ENCODE measurements around the gene ARGLU1. TPM values are rescaled to one million over a fixed set of nuclear protein-coding genes. Genes with fewer than 3 reads are reported as not detected.

The ARGLU1 gene
- total and polyA plus RNA-seq, 8 donors, result 16.6 to 321 (median 108) TPM

DNA sequence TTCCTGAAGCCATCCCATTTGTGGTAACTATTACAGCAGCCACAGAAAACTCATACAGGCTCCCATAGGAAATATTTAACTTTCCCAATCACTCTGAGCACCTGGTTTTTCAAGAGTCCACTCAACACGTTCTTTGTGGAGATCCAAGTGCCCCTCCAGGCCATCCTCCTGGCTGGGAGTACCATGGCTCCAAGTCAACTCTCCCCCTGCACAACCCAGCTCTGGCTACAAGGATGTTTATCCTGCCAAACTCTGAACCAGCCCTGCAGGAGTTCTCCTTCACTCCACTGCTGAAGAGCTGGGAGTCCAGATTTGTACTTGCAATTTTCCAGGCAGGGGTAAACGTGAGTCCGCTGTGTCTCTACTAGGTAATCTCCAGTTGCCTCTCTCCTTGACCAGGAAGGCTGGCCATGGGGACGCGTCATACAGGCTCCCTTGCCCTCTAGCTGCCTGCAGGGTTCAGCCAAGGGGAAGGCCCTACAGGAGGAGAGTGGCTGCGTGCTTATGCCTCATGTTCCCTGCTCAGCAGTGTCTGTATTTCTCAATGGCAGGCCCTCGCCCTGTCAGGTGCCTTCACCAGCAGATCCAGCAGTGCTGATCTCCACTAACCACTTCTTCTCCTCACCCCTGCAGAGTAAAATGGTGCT lies 29.9 kb upstream of the ARGLU1 start:
- no peaks in the 10 kb centered on the region for H3K36me3 ChIP-seq
- peaks cover 10 to 25% (median 22%) of the 10 kb centered on the region in 4 donors for H3K4me1 ChIP-seq
- no peak overlapping the region for H3K4me3 ChIP-seq
- no peaks in the 10 kb centered on the region for H3K27me3 ChIP-seq
- no peak for TF ChIP-seq POLR2AphosphoS5 (IDR thresholded peaks at IDR 0.05)
- no peak for TF ChIP-seq POLR2A (IDR thresholded peaks at IDR 0.05)
- TF ChIP-seq EP300 (IDR thresholded peaks at IDR 0.05), result no peak
- TF ChIP-seq, protein P1, sequence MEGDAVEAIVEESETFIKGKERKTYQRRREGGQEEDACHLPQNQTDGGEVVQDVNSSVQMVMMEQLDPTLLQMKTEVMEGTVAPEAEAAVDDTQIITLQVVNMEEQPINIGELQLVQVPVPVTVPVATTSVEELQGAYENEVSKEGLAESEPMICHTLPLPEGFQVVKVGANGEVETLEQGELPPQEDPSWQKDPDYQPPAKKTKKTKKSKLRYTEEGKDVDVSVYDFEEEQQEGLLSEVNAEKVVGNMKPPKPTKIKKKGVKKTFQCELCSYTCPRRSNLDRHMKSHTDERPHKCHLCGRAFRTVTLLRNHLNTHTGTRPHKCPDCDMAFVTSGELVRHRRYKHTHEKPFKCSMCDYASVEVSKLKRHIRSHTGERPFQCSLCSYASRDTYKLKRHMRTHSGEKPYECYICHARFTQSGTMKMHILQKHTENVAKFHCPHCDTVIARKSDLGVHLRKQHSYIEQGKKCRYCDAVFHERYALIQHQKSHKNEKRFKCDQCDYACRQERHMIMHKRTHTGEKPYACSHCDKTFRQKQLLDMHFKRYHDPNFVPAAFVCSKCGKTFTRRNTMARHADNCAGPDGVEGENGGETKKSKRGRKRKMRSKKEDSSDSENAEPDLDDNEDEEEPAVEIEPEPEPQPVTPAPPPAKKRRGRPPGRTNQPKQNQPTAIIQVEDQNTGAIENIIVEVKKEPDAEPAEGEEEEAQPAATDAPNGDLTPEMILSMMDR (IDR thresholded peaks at IDR 0.05), result no peak
- no peak for DNase-seq
- H3K27ac ChIP-seq, result no peak overlapping the region
- intact Hi-C loops (cut with DNase I; ENCODE audit: low total_unique reads), result no loop called here
- H3K9me3 ChIP-seq, result no peaks in the 10 kb centered on the region
- WGBS, 5 donors, result 71 to 82% (median 77%) methylated on average over 6 to 7 of the region's 7 CpGs

DNA sequence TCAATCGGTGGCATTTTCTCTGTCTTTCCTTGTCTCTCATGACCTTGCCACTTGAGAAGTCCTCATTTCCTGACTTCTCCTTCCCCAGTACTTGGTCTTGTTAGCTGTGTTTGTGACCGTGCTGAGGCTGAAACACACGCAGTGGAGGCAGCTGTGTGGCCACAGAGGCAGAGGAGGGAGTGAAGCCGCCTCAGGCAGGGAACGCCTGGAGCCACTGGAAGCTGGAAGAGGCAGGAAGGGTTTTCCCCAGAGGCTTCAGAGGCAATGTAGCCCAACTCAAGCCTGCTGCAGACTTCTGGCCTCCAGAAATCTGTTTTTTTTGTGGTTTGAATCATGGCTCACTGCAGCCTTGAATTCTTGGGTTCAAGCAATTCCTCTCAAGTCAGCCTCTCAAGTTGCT lies 29.2 kb upstream of the ARGLU1 start:
- no peak for DNase-seq
- 60 to 82% (median 68%) methylated on average over 5 of the region's 5 CpGs for WGBS, 5 donors
- intact Hi-C loops (cut with DNase I; ENCODE audit: low total_unique reads), result no loop called here
- H3K4me1 ChIP-seq, result peaks cover 10 to 25% (median 19%) of the 10 kb centered on the region in 4 donors
- TF ChIP-seq, protein P1 (IDR thresholded peaks at IDR 0.05), result no peak
- TF ChIP-seq EP300 (IDR thresholded peaks at IDR 0.05) (no peak), POLR2A (IDR thresholded peaks at IDR 0.05) (no peak), POLR2AphosphoS5 (IDR thresholded peaks at IDR 0.05) (no peak)
- H3K9me3 ChIP-seq, result no peaks in the 10 kb centered on the region
- no peaks in the 10 kb centered on the region for H3K27me3 ChIP-seq
- no peaks in the 10 kb centered on the region for H3K36me3 ChIP-seq
- no peak overlapping the region for H3K27ac ChIP-seq
- H3K4me3 ChIP-seq, result no peak overlapping the region

DNA sequence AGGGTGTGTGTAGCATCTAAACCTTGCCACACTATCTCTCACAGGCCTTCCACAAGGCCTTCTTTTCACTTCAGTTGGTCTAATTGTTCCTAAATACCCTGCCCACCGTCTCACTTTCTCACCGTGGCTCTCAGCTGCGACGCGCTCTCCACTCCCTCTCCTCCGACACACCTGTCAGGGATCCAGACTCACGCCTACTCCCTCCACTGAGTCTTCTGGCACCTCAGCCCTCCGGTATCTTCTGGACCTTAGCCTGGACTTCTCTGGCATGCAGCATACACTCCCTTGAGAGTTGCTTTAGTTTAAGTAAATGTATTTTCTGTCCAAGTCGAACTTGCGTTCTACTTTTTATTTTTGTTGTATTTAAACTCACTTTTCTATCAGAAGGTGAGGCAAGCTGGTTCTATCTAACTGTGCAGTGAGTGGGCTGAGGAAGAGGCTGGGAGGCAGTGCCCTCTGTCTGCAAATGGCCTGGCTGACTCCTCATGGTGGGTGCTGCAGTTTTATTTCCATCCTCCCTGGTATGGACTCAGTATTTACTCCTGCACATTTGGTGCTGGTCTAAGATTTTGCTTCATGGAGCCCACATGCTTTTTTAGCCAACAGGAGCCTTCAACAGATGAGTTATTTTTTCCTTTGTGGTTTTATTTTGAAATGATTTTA lies 28.5 kb upstream of the ARGLU1 start:
- DNase-seq, result peak; percentile 39 to 63
- Histone ChIP-seq H3K36me3 (no peaks in the 10 kb centered on the region), H3K27me3 (no peaks in the 10 kb centered on the region), H3K9me3 (no peaks in the 10 kb centered on the region), H3K4me1 (peaks cover 10 to 25% (median 14%) of the 10 kb centered on the region in 4 donors), H3K4me3 (no peak overlapping the region), H3K27ac (peak overlapping the region in 1 of 5 donors; percentile 4)
- intact Hi-C loops (cut with DNase I; ENCODE audit: low total_unique reads), result no loop called here
- 31 to 55% (median 50%) methylated on average over 10 of the region's 10 CpGs for WGBS, 5 donors
- no peak for TF ChIP-seq POLR2AphosphoS5 (IDR thresholded peaks at IDR 0.05)
- TF ChIP-seq, protein P1 (IDR thresholded peaks at IDR 0.05), result no peak
- TF ChIP-seq POLR2A (IDR thresholded peaks at IDR 0.05), result no peak
- TF ChIP-seq EP300 (IDR thresholded peaks at IDR 0.05), result no peak

DNA sequence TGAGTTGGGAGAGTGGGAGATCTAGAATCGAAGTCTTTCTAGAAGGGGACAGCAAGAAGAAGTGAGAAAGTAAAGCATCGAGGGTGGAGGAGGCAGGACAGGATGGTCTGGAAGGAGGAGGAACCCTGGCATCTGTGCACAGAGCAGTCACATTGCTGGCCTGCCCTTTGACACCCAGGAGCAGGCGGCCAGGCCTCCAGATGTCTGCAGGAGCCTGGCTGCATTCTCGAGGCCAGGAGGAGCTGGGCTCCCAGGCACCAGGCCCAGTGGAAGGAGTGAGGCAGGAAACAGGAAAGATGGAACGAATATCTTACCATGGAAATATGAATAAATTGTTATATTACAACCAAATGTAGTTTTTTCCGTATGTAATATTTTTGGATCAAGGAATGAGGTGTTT lies 27.7 kb upstream of the ARGLU1 start:
- no peak overlapping the region for H3K27ac ChIP-seq

More for the DNA sequence above, 27.7 kb upstream of the ARGLU1 start:
- peak in 1 of 2 donors; percentile 34 for DNase-seq
- Histone ChIP-seq H3K4me1 (peaks cover 10 to 20% (median 13%) of the 10 kb centered on the region in 4 donors), H3K4me3 (no peak overlapping the region), H3K27me3 (no peaks in the 10 kb centered on the region), H3K9me3 (no peaks in the 10 kb centered on the region), H3K36me3 (no peaks in the 10 kb centered on the region)
- TF ChIP-seq, protein P1 (IDR thresholded peaks at IDR 0.05), result no peak
- TF ChIP-seq POLR2A (IDR thresholded peaks at IDR 0.05) (no peak), EP300 (IDR thresholded peaks at IDR 0.05) (no peak), POLR2AphosphoS5 (IDR thresholded peaks at IDR 0.05) (no peak)
- intact Hi-C loops (cut with DNase I; ENCODE audit: low total_unique reads), result no loop called here
- WGBS, 5 donors, result 66 to 80% (median 73%) methylated on average over 6 of the region's 6 CpGs

Measured in stomach (tissue), 9 donors.